GM10248 (cell line): ENCODE results near the gene MBTD1.

Experiments used
- CTCF ChIA-PET: fragments of 300-600 bp; sonication (Branson Sonifier 250); formaldehyde crosslinking; extraction: SDS; loops from one replicate; lab custom pipeline; 2021; ENCODE audit warnings: antibody characterized with exemption; lab: Yijun Ruan, JAX
- POLR2A ChIA-PET: fragments of 350-650 bp; sonication (Branson Sonifier 250); formaldehyde crosslinking; extraction: SDS; loops from one replicate; lab custom pipeline; 2020; ENCODE audit warnings: antibody characterized with exemption; lab: Yijun Ruan, JAX
- DNase-seq: peaks from one replicate; pipeline ENCODE4 v3.0.0; 2012; ENCODE audit errors: extremely low spot score
- TF ChIP-seq, protein P1 (sequence below): IDR thresholded peaks from 2 replicates; pipeline ENCODE4 v1.5.1; 2012; ENCODE audit warnings: mild to moderate bottlenecking, low read depth; ENCODE audit errors: extremely low read depth, missing control alignments, control extremely low read depth

Gene MBTD1

DNA sequence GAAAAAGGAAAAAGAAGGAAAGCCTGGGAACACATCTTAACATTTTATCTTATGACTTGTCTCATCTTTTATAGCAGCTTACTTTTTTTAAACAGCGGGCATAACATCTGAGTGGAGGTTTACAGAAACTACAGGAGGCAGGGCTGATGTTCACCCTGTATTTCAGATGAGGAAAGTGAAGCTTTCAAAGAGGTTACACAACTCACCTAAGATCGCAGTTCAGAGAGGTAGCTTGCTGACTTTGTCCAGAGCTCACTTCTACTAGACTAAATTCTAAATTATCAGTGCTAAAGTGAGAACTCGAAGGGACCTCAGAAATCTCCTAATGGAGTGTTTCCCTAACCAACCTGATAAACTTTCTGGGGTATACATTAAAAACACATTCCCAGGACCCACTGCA, 3.7 kb downstream of the MBTD1 start:
- TF ChIP-seq, protein P1, sequence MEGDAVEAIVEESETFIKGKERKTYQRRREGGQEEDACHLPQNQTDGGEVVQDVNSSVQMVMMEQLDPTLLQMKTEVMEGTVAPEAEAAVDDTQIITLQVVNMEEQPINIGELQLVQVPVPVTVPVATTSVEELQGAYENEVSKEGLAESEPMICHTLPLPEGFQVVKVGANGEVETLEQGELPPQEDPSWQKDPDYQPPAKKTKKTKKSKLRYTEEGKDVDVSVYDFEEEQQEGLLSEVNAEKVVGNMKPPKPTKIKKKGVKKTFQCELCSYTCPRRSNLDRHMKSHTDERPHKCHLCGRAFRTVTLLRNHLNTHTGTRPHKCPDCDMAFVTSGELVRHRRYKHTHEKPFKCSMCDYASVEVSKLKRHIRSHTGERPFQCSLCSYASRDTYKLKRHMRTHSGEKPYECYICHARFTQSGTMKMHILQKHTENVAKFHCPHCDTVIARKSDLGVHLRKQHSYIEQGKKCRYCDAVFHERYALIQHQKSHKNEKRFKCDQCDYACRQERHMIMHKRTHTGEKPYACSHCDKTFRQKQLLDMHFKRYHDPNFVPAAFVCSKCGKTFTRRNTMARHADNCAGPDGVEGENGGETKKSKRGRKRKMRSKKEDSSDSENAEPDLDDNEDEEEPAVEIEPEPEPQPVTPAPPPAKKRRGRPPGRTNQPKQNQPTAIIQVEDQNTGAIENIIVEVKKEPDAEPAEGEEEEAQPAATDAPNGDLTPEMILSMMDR = no peak
- ChIA-PET POLR2A (no interaction called here), CTCF (no interaction called here)
- no peak for DNase-seq

- POLR2A ChIA-PET = no interaction called here
- CTCF ChIA-PET = interaction anchor here (1.7 kb wide), 1 partner anchor 20 kb away, joined by 4 read pairs; no protein-coding TSS in a partner anchor
- no peak for DNase-seq
- TF ChIP-seq, protein P1 = no peak
Observed at GRCh38 chr17:51255673-51256072, 4.2 kb downstream of the MBTD1 start.

DNA sequence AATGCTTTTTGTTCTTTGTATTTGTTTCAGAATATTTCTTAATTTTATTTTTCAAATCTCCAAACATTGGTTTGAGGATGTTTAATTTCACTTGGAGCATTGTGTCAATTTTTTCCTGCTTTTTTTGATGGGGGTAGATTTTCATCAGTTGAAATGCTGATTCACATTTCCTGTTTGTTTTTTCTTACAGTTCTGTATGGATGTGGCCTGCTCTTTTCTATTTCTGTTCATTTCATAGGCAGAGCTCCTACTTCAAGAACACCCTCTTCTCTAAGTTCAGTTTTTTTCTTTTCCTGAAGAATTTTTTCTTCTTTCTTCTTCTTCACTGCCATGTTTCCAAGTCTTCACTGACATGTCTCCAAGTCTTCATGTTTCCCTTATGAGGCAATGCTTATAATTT, 8.8 kb downstream of the MBTD1 start:
- POLR2A ChIA-PET = no interaction called here
- DNase-seq = no peak
- TF ChIP-seq, protein P1 = no peak
- CTCF ChIA-PET = interaction anchor here (1.0 kb wide), 1 partner anchor 15 kb away, joined by 3 read pairs; no protein-coding TSS in a partner anchor

DNA sequence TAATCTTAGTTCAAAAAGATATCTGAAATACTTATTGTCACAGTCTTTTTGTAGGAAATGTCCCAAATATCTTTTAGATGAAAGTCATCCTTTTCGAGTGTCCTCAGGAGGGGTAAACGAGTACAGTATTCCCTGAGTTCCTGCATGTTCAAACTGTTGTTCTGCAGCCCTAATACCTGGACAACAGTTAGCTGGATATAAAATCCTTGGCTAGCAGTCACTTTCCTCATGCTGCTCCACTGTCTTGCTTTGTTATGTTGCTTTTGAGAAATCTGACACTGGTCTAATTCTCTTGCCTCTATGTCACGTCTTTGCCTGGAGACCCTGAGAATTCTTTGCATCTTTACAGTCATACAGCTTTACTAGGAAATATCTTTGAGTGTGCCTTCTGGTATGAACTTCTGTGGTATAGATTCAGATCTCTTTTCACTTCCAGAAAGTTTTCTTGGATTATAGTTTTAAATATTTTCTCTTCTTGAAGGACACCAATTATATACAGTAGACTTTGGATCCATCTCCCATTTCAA, 9.5 kb downstream of the MBTD1 start:
- CTCF ChIA-PET = no interaction called here

DNA sequence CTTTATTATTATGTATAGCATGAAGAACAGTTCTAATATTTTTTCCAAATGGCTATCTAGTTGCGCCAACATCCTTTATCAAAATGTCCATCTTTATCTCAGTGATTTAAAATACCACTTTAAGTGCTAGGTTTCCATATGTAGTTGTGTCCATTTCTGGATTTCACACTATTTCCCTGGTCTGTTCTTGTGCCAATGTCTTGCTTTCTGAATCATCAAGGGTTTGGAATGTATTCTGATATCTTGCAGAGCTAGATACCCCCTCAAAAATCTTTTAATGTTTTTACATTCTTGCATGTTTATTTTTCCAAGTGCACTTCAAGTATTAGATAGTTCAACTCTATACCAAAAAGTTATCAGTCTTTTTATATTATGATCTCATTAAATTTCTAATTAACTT, 14.3 kb downstream of the MBTD1 start:
- CTCF ChIA-PET = no interaction called here
- POLR2A ChIA-PET = no interaction called here

More for the DNA sequence above, 9.5 kb downstream of the MBTD1 start:
- POLR2A ChIA-PET = no interaction called here
- TF ChIP-seq, protein P1 = no peak
- no peak for DNase-seq

DNA sequence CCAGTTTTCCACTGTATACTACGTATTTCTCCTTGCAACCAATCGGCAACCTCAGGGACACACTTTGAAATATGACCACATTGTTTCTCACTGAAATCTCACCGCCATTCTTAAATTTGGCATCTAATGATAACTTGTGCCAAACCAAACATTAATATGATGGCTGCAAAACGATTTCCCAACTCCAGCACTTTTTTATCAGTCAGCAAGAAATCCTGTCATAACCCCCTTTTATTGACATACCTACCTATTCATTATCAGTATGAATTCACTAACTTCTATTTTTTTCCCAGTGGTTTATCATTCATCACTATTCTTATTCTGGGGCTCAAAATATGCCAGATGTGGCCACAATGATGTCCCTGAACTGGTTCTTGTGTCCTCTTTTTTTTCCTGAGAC, 15.8 kb downstream of the MBTD1 start:
- DNase-seq = no peak
- ChIA-PET POLR2A (no interaction called here), CTCF (no interaction called here)
- TF ChIP-seq, protein P1 = no peak

More for the DNA sequence above, 14.3 kb downstream of the MBTD1 start:
- DNase-seq = no peak
- TF ChIP-seq, protein P1 = no peak

DNA sequence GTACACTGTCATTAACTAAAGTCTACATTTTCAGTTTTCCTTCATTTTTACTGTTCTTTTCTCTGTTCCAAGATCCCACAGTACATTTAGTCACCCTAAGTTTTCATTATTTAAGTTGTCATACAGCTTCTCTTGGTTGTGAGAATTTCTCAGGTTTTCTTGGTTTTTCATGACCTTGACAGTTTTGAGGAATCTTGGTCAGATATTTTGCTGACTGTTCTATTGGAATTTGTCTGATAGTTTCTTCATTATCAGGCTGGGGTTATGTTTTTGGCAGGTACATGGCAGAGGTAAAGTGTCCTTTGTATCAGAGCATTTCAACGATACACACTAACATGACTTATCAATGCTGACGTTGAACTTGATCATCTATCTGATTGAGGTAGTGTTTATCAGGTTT, 19.6 kb downstream of the MBTD1 start:
- DNase-seq = no peak
- ChIA-PET CTCF (interaction anchor here (1.2 kb wide), 1 partner anchor 27 kb away, joined by 4 read pairs; no protein-coding TSS in a partner anchor), POLR2A (no interaction called here)
- TF ChIP-seq, protein P1 = no peak
